GM12874 (cell line): ENCODE data around the gene ZNF280B.

ENCODE experiments used
- CTCF ChIP-seq: IDR thresholded peaks from 2 replicates; pipeline ENCODE4 v1.5.1; 2011; ENCODE audit warnings: low read depth, mild to moderate bottlenecking, control low read depth, low read length, moderate library complexity; ENCODE audit not compliant: insufficient read depth

The ZNF280B gene

GRCh38 chr22:22508274-22509176 is at the start of gene ZNF280B:
Gene ZNF280B, minus strand, starts transcription at chr22:22508742. Its CDS starts 19,344 bp downstream, at chr22:22489398.
- peak; percentile 90 for TF ChIP-seq CTCF

- no peak for TF ChIP-seq CTCF
These were observed 48.7 kb upstream of the ZNF280B start for GRCh38 chr22:22556995-22557925.

- no peak for TF ChIP-seq CTCF
These were observed 48.0 kb upstream of the ZNF280B start for GRCh38 chr22:22556578-22556977.

GRCh38 chr22:22555596-22555995 is 47.1 kb upstream of the ZNF280B start:
- no peak for TF ChIP-seq CTCF

- no peak for TF ChIP-seq CTCF
These were observed 46.2 kb upstream of the ZNF280B start for GRCh38 chr22:22554587-22555284.

DNA sequence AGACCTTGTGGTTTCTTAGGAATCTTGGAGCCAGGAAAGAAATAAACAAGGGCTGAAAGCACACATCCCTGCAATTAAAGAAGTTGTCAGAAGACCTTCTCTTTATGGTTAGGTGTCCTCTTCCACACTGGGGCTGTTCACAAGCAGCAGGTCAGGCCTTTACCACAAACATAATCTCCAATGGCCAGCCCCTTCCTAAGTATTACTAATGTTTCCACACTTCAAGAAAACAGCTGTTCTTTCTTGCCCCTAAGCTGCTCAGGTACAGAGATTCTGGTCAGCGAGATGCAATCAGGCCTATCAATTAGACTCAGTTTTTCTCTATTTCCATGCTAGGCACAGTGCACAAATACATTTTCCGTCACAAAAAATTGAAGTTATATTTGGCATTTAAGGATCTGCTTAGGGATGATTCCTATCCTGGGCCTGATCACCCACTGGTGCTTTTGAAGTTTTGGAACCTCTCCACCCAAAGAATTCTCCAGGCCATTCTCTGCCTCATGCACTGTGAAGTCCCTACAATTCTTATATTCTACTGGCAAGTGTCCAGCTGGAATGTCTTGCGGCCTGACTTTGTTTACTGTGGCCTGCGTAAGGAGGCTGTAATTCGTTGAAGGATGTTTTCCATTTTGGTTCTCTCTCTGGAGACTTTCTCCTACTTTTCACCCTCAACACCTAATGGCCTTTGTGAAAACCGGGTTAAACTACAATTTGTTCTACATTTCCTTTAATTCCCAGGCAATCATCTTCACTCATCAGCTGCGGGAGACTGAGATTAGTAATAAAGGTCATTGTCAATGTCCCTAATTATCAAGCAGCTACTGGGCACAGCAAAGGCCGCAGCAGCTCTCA is 45.4 kb upstream of the ZNF280B start:
- no peak for TF ChIP-seq CTCF
